ENCODE data around the gene ACTL9. TPM values are rescaled to one million over a fixed set of nuclear protein-coding genes. Genes with fewer than 3 reads are reported as not detected.
A peak's percentile ranks its signal among the peaks of the same experiment; 100 is the strongest.

The ACTL9 gene
- total RNA-seq, 2 donors from 2014 or later: not detected

DNA sequence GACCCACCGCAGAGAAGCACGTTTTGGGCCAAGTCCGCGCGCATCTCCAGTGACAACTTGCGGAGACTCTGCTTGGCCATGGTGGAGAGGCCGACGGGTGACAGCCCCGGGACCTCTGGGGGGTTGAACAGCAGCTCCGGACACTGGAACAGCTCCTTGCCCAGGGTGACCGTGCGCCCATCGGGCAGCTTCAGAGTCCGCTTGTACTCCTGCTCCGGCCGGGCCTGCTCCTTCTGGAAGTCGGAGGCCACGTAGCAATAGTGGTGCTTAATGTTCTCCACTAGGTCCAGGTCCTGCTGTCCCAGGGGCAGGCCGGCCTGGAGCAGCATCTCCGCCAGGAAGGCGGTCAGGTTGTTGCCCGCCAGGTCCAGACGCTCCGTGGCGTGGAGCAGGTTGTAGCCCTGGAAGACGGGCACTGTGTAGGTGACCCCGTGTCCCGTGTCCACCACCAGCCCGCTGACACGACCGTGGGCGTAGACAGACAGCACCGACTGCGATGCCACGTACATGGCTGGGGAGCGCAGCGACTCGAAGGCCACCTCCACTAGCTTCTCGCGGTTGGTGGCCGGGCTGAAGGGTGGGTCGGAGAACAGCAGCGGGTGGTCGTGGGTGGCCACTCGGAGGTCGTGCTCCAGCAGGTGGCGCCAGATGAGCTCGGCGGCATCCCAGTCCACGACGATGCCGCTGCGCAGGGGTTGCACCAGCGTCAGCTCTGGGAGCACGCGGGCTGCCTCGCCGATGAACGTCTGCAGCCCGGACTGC lies 743 bp downstream of the ACTL9 start:
- ATAC-seq (replicated peaks): no peak
- Mint-ChIP-seq H3K27me3 (no peaks in the 10 kb centered on the region), H3K36me3 (ENCODE audit: low read depth) (no peaks in the 10 kb centered on the region), H3K9me3 (no peaks in the 10 kb centered on the region), H3K27ac (no peak overlapping the region), H3K4me1 (peaks cover 25% of the 10 kb centered on the region), H3K4me3 (no peak overlapping the region)

DNA sequence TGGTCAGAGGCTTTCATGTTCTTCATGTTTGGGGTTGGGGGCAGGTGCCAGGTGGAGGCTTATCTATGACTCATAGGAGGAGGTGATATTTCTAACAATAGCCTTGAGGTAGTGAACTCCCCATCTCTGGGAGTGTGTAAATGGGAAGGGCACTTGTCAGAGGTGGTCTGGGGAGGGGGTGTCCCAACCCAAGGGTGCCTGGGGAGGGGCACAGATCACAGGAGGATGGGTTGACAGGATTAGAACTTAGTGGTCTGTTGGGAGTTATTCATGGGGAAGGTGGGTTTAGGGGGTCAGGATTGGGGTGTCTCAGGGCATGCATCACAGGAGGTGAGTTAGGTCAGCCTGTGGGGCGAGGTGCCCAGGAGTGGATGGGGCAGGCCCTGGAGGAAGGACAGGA lies 1.6 kb downstream of the ACTL9 start:
- H3K27me3 Mint-ChIP-seq: peaks cover 5% of the 10 kb centered on the region
- H3K27ac Mint-ChIP-seq: no peak overlapping the region
- H3K9me3 Mint-ChIP-seq: no peaks in the 10 kb centered on the region
- no peak for ATAC-seq (replicated peaks)
- no peak overlapping the region for H3K4me3 Mint-ChIP-seq
- H3K36me3 Mint-ChIP-seq (ENCODE audit: low read depth): no peaks in the 10 kb centered on the region
- H3K4me1 Mint-ChIP-seq: peaks cover 19% of the 10 kb centered on the region

DNA sequence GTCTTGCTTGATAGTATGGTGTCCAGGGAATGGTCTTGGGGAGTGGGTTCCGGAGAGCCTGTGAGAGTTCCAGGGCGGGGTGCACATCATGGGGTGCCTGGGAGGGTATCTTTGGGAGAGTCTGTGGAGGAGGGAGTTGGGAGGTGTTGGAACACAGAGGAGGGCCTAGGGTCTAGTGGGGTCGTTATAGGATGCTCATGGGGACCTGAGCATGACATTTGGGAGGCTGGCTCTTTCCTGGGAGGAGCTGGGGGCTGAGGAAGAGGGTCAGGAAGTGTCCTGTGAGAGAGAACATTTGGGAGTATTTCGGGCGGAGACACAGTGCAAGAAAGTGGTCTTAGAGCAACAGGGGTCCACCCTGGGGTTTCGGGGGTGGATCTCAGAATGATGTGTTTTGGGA lies 2.7 kb downstream of the ACTL9 start:
- ATAC-seq (replicated peaks): no peak
- Mint-ChIP-seq H3K36me3 (ENCODE audit: low read depth) (no peaks in the 10 kb centered on the region), H3K4me1 (peaks cover 19% of the 10 kb centered on the region), H3K9me3 (no peaks in the 10 kb centered on the region), H3K27me3 (peaks cover 8% of the 10 kb centered on the region), H3K27ac (no peak overlapping the region), H3K4me3 (no peak overlapping the region)

DNA sequence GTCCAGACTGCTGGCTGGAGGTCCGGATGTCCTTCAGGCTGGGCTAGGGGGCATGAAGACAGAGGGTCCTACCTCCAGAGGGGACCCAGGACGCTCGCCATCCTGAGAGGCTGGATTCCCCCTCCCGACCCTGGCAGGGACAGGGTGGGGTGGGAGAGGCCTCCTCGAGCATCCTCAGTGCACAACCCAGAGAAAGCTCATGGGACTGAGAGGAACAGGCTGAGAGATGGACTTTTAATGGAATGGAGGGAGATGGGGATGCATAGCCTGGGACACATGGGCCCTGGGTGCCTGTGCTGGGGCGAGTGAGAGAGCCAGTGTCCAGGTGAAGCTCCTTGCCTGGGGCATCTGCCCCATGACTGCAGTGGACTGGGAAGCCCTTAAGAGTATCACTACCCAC lies 3.1 kb downstream of the ACTL9 start:
- H3K27ac Mint-ChIP-seq: no peak overlapping the region
- peaks cover 8% of the 10 kb centered on the region for H3K27me3 Mint-ChIP-seq
- peaks cover 19% of the 10 kb centered on the region for H3K4me1 Mint-ChIP-seq

DNA sequence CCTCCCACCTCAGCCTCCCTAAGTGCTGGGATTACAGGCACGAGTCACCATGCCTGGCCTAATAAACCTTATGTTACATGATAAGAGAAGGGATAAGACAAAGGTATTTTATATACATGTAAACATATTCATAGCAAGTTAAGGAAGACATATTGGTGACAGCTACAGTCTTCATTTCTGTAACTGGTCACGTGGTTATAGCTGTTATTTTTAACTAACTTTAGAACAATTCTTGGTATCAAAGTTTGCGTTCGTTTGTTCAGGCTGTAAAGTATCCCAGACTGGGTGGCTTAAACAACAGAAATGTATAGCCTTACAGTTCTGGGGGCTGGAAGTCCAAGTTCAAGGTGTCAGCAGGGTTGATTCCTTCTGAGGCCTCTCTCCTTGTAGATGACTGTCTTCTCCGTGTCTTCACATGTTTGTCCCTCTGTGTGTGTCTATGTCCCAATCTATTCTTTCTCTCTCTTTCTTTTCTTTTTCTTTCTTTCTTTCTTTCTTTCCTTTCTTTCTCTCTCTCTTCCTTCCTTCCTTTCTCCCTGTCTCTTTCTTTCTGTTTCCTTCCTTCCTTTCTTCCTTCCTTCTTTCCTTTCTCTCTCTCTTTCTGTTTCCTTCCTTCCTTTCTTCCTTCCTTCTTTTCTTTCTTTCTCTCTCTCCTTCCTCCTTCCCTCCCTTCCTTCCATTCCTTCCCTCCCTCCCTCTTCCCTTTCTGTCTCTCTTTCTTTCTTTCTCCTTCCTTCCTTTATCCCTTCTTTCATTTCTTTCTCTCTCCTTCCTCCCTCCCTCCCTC lies 7.6 kb downstream of the ACTL9 start:
- H3K9me3 Mint-ChIP-seq: no peaks in the 10 kb centered on the region
- peaks cover 3% of the 10 kb centered on the region for H3K4me1 Mint-ChIP-seq

More for the DNA sequence above, 3.1 kb downstream of the ACTL9 start:
- ATAC-seq (replicated peaks): no peak
- no peaks in the 10 kb centered on the region for H3K9me3 Mint-ChIP-seq
- H3K36me3 Mint-ChIP-seq (ENCODE audit: low read depth): no peaks in the 10 kb centered on the region
- no peak overlapping the region for H3K4me3 Mint-ChIP-seq

DNA sequence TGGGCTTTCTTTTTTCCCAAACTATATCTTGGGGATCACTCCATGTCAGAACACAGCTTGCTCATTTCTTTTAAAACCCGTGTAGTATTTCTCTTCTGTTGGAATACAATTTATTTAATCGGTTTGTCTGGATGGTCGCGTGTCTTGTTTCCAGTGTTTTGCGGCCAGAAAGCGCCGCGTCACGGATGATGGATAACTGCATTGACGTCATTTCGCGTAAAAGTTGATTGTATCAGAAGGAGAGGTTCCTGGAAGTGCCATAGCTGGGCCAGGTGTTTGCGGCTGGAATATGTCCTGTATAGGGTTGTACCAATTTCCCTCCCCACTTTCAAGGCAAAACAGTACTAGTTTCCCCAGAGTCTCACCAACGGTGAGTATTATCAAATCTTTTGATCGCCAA lies 9.7 kb downstream of the ACTL9 start:
- Mint-ChIP-seq H3K4me1 (no peaks in the 10 kb centered on the region), H3K4me3 (no peak overlapping the region), H3K27me3 (peaks cover 12% of the 10 kb centered on the region), H3K36me3 (ENCODE audit: low read depth) (no peaks in the 10 kb centered on the region), H3K9me3 (no peaks in the 10 kb centered on the region), H3K27ac (no peak overlapping the region)
- ATAC-seq (replicated peaks): no peak

More for the DNA sequence above, 7.6 kb downstream of the ACTL9 start:
- ATAC-seq (replicated peaks): no peak
- Mint-ChIP-seq H3K36me3 (ENCODE audit: low read depth) (no peaks in the 10 kb centered on the region), H3K27me3 (peaks cover 12% of the 10 kb centered on the region), H3K4me3 (no peak overlapping the region), H3K27ac (no peak overlapping the region)

DNA sequence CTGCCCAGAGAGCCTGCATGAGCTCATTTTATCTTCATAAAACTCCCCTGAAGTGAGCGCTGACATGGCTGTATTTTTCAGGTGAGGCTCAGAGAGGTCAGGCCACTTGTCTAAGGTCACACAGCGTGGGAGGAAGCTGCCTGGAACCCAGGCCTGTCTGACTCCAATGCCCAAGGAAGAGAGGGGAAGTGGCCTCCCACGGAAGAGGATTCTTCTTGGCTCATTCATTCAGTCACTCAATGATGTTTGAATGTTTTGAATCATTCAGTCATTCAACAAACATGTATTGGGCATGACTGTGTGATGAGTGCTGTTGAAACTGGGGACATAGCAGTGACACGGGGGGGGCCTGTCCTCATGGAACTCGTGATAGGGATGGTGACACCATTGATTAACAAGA lies 12.0 kb downstream of the ACTL9 start:
- Mint-ChIP-seq H3K27ac (no peak overlapping the region), H3K9me3 (no peaks in the 10 kb centered on the region), H3K4me3 (no peak overlapping the region), H3K4me1 (no peaks in the 10 kb centered on the region), H3K36me3 (ENCODE audit: low read depth) (no peaks in the 10 kb centered on the region), H3K27me3 (peaks cover 4% of the 10 kb centered on the region)
- peak; percentile 36 for ATAC-seq (replicated peaks)

DNA sequence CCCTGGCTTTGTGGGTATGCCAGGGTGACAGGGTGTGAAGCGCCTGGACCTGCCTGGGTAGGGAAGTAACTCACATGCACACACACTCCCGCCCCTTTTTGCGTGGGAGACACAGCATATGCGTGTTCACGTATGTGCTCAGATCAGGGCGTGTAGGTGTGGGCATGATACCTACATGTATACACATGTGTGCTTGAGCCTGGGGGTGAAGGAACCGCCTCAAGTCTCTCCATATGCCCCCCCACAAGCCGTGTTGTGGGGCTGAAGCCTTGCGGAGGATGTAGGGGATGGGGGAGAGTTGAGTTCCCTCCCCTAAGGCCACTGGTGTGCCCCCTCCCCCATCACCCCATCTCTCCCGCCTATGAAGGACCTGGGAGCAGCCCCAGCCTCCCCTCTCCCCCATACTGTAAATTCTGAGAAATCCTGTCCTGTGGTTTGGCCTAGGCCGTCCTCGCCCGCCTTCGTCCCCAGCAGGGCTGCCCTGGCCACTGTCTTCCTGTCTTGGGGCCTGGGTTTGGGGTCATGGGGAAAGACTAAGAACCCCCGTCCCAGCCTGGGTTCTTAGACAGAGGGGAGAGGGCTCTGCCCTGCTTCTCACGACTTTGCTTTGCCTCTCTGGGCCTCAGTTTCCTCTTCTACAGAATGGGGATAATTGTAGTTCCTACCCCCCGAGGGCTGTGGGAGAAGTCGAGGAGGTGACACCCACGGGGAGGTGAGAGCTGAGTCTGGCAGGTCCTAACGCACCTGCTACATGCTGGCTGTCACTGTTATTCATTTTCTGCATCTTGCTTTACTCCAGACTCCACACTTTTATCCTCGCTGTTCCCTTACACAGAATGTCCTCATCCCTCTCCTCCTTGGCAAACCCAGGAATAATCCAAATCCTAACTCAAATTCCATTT lies 14.3 kb downstream of the ACTL9 start:
- Mint-ChIP-seq H3K36me3 (ENCODE audit: low read depth) (no peaks in the 10 kb centered on the region), H3K27me3 (peaks cover 4% of the 10 kb centered on the region), H3K4me3 (no peak overlapping the region), H3K9me3 (no peaks in the 10 kb centered on the region), H3K27ac (no peak overlapping the region), H3K4me1 (peaks cover 5% of the 10 kb centered on the region)
- no peak for ATAC-seq (replicated peaks)

DNA sequence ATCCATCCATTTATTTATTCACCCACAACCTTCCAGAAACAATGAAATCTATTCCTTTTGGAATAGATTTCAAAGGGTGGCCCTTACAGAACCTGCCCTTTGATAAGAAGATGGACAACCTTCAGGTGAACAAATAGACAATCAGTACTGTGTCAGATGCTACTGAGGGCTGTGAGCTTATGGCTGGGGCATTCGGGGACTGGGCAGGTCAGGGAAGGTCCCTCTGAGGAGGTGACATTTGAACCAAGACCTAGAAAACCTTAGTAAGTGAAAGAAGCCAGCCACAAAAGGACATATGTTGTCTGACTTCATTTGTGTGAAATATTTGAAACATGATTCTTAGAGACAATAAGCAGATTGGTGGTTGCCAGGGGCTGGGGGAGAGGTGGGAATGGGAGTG lies 15.7 kb downstream of the ACTL9 start:
- ATAC-seq (replicated peaks): peak; percentile 30
- Mint-ChIP-seq H3K4me3 (no peak overlapping the region), H3K27ac (no peak overlapping the region), H3K36me3 (ENCODE audit: low read depth) (no peaks in the 10 kb centered on the region), H3K4me1 (peaks cover 12% of the 10 kb centered on the region), H3K27me3 (peaks cover 11% of the 10 kb centered on the region), H3K9me3 (peaks cover 4% of the 10 kb centered on the region)

DNA sequence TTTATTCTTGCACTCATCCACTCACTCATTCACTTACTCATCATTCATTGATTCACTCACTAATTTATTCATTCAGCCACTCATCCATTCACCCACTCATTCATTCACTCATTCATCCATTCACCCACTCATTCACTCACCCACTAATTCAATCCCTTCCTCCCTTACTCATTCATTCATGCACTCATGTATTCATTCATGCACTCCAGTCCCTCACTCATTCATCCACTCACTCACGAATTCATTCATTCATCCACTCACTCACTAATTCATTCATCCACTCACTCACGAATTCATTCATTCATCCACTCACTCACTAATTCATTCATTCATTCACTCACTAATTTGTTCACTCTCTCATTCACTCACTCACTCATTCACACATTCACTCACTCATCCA lies 16.1 kb downstream of the ACTL9 start:
- Mint-ChIP-seq H3K27ac (no peak overlapping the region), H3K4me3 (no peak overlapping the region), H3K4me1 (peaks cover 13% of the 10 kb centered on the region), H3K27me3 (peaks cover 12% of the 10 kb centered on the region), H3K36me3 (ENCODE audit: low read depth) (no peaks in the 10 kb centered on the region), H3K9me3 (peaks cover 5% of the 10 kb centered on the region)
- peak; percentile 71 for ATAC-seq (replicated peaks)

DNA sequence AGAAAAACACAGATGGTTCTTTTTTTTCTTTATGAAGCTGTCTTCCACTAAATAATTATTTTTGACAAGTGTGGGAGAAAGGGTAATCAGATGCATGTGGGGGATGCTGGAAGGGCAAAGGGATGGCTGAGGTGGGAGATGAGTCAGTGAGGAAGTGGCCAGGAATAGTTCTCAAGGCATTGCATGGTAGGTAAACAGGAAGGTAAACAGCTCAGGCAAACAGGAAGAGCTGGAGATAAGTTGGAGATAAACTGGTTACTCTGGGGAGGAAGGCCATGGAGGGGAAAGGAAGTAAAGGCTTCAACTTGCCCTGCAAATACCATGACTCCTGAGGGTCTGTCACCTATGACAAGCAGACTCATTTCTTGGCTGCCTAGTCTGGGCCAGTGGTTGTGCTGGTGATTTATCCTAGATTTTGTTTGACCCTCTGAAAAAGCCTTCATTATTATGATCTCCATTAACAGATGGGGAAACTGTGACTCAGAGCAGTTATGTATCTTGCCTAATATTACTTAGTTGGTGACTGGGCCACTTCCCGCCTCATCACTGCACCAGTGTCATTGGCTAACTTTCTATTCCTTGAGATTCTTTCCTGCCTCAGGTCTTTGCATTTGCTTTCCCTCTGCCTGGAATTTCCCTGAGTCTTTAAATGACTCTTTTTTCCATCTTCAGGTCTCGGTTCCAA lies 17.1 kb downstream of the ACTL9 start:
- H3K27me3 Mint-ChIP-seq: peaks cover 8% of the 10 kb centered on the region
- peaks cover 13% of the 10 kb centered on the region for H3K4me1 Mint-ChIP-seq
- H3K4me3 Mint-ChIP-seq: no peak overlapping the region
- peaks cover 5% of the 10 kb centered on the region for H3K9me3 Mint-ChIP-seq
- ATAC-seq (replicated peaks): no peak
- H3K36me3 Mint-ChIP-seq (ENCODE audit: low read depth): no peaks in the 10 kb centered on the region
- H3K27ac Mint-ChIP-seq: no peak overlapping the region

DNA sequence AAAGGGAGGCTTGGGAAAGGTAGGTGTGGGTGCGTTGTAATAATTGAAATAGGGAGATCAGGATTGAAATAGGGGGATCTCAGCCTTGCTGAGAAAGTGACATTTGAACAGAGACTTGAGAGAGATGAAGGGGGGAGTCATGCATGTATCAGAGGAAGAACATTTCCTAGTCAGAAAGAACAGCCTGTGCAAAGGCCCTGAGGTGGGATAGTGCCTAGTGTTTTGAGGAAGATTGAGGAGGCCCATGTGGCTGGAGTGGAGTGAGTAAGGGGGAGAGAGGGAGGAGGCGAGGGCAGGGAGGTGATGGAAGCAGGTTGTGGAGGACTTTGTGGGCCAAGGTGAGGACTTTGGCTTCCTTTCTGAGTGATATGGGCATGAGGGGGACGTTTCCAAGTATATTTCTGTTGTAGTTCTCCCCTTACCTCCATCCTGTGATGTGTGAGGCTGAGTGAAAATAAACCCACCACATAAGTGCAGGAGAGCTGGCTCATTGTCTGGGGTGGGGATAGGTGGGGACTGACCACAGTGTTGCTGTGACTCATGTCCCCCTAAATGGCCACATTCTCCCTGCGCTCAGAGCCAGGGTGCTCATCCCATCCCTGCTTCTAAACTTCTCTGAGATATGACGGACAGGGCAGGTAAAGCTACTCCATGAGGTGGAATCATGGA lies 17.8 kb downstream of the ACTL9 start:
- no peak overlapping the region for H3K27ac Mint-ChIP-seq
- H3K9me3 Mint-ChIP-seq: peaks cover 5% of the 10 kb centered on the region
- ATAC-seq (replicated peaks): peak; percentile 29
- no peak overlapping the region for H3K4me3 Mint-ChIP-seq
- H3K4me1 Mint-ChIP-seq: peaks cover 13% of the 10 kb centered on the region
- H3K27me3 Mint-ChIP-seq: peaks cover 8% of the 10 kb centered on the region
- no peaks in the 10 kb centered on the region for H3K36me3 Mint-ChIP-seq (ENCODE audit: low read depth)

DNA sequence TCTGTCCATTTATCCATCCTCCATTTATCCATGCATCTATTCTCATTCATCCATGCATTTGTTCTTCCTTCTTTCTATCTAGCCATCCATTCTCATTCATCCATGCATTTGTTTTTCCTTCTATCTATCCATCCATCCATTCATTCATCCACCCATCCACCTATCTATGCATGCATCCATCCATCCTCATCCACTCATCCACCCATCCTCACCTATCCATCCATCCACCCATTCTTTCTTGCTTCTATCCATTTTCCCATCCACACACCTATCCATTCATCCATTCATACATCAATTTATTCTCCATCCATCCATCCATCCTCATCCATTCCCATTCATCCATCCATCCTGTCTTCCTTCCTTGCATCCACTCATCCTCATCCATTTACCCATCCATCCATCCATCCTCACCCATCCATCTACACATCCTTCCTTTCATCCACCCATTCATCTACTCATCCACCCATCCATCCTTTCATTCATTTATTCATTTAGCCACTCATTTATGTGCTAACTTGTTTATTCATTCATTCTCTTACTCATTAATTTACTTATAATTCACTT lies 20.3 kb downstream of the ACTL9 start:
- no peaks in the 10 kb centered on the region for H3K36me3 Mint-ChIP-seq (ENCODE audit: low read depth)
- peaks cover 8% of the 10 kb centered on the region for H3K27me3 Mint-ChIP-seq
- H3K27ac Mint-ChIP-seq: no peak overlapping the region
- no peak for ATAC-seq (replicated peaks)
- peaks cover 5% of the 10 kb centered on the region for H3K9me3 Mint-ChIP-seq
- H3K4me1 Mint-ChIP-seq: peaks cover 13% of the 10 kb centered on the region
- H3K4me3 Mint-ChIP-seq: no peak overlapping the region

Measured in activated T-helper 17 cell treated with anti-CD3 and anti-CD28 coated beads, Interleukin-2, amount 50 U/mL, for 72 hours (primary cell).